ENCODE data around the gene ICE2.
A peak's percentile ranks its signal among the peaks of the same experiment; 100 is the strongest.

Gene ICE2, protein sequence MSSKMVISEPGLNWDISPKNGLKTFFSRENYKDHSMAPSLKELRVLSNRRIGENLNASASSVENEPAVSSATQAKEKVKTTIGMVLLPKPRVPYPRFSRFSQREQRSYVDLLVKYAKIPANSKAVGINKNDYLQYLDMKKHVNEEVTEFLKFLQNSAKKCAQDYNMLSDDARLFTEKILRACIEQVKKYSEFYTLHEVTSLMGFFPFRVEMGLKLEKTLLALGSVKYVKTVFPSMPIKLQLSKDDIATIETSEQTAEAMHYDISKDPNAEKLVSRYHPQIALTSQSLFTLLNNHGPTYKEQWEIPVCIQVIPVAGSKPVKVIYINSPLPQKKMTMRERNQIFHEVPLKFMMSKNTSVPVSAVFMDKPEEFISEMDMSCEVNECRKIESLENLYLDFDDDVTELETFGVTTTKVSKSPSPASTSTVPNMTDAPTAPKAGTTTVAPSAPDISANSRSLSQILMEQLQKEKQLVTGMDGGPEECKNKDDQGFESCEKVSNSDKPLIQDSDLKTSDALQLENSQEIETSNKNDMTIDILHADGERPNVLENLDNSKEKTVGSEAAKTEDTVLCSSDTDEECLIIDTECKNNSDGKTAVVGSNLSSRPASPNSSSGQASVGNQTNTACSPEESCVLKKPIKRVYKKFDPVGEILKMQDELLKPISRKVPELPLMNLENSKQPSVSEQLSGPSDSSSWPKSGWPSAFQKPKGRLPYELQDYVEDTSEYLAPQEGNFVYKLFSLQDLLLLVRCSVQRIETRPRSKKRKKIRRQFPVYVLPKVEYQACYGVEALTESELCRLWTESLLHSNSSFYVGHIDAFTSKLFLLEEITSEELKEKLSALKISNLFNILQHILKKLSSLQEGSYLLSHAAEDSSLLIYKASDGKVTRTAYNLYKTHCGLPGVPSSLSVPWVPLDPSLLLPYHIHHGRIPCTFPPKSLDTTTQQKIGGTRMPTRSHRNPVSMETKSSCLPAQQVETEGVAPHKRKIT

DNA sequence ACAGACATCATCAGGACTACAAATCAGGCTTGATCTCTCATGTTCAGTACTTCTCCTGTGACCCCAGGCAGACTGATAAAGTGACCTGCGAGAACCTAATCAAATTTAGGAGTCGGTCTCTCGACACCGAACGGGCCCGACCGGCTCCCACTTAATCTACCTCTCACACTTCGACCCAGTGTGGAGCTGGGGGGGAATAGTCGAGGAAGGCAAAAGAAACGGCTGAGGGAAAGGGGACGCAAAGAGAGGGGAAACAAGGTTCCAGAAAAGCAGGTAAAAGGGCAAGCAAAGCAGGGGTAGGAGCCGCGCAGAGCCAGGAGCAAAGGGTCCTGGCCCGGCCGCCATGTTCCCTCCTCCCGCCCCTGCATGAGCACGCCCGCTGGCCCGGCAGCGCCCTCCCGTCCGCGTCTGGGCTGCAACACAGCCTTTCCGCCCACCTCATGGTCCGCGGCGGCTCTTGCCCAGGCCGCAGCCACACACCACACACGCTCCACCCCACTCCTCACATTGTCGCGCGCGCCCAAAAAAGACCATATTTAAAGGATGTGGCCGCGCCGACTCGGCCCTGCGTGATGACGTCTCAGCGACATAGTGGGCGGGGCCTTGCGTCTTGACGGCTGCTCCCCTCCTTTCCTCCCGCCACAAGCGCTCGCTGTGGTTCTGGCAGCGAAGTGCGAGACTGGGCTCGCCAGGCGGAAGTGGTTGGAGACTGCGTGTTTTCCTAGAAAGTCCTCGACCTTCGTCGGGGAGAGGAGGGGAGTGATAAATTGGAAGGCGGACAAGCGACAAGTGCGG is at the start of gene ICE2:
Gene ICE2 (minus strand): TSS at position 577 of the 795 bp plus-strand sequence. CDS start 1,165 bp downstream, outside the sequence.
- peak; percentile 97 for DNase-seq (ENCODE audit: low spot score)

DNA sequence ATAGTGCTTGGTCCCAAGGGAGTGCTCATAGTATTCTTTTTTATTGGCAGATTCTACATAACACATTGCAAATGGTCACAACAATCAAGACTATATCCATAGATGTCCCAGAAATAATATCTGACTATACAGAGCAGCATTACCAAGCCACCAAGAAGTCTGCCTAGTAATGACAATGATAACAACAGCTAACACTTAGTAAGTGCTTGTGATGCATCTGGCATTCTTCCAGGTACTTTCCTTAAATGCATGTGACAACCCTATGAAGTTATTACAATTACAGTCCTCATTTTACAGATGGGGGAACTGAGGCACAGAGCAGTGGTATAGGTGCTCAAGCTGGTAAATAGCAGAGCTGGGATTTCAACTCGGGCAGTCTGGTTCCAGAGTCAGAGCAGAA is 49.6 kb upstream of the ICE2 start:
- DNase-seq (ENCODE audit: low spot score): peak; percentile 28

DNA sequence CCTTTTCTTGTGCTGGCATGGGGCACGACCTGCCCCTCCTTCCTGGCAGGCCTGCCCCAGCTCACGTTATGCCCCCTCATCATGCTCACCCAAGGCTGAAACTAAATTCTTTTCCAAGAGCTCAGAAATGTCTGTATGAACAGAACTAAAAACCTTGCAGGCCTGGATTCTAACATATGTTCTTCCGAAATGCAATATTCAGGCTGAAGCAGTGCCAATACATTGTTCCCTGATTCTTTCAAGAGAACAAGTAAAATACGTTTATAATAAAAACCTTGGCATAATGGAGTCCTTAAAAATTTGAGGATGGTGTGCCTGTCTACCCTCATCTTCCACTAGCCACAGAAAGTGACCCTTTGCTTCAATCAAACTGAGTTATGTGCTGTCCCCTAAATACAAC is 48.5 kb upstream of the ICE2 start:
- no peak for DNase-seq (ENCODE audit: low spot score)

DNA sequence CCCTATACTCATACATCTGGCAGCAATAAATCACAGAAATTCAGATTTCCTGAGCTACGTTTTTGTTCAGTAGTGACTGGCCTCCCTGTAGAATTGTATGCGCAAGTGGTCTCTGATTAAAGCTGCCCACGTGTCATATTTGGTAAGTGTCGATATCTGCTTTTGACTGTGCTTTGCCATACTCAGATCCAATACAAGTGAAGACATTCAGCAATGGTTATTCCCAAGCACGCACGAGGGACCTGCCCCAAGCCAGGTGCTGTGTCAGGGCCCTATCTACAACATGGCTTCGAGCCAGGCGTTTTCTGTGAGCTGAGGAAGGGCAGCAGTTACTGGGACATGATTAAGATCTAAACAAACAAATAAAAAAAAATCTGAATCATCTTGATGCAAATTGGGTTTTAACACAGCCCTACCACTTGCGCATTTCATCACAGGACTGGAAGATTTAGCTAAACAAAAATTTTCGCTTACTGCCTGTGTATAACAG is 47.2 kb upstream of the ICE2 start:
- no peak for DNase-seq (ENCODE audit: low spot score)

DNA sequence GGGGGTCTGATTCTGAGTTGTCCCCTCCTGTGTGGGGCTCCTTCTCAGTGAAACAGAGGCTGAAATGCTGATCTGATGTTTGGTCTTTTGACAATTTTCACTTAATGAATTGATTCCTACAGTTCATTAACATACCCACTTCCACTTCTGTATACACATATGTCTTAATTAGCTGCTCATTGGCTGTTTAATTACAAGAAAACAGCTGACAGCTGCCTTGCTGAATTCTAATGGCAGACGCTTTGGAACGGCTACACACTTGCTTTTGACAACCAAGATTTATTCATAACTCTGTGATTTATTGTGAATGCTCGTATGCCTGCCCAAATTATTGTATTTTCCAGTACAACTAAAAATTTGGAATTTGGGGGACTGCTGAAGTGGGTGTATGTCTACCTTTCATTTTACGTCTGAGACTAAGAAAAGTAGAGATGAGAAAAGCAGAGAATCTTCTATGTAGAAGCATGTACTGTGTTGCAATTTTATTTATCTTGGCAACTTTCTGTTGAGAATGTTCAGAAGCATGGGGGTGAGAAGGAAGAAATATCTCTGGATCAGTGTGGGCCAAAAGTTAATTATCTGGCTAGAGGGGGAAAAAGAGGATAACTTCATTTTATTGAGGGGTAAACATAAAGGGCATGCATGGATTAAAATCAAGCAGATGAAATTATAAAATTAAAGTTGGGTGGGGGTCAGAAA is 46.5 kb upstream of the ICE2 start:
- no peak for DNase-seq (ENCODE audit: low spot score)

DNA sequence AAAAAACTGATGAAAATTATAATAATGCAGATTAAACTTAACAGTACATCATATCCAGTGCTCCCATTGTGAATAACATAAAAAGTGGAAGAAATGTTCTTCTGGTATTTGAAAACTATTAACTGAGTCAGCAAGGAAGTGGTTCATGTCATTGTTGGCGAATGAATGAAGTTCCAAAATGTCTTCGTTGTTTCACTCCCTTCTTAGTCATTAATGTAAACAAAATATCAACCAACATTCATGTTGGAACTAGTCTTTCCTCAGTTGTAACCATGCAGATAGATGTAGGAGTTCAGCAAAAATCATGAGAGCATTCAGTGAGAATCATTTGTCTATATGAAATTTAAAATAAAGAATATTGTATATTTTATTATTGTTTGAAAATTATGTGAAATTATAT is 44.1 kb upstream of the ICE2 start:
- DNase-seq (ENCODE audit: low spot score): no peak

DNA sequence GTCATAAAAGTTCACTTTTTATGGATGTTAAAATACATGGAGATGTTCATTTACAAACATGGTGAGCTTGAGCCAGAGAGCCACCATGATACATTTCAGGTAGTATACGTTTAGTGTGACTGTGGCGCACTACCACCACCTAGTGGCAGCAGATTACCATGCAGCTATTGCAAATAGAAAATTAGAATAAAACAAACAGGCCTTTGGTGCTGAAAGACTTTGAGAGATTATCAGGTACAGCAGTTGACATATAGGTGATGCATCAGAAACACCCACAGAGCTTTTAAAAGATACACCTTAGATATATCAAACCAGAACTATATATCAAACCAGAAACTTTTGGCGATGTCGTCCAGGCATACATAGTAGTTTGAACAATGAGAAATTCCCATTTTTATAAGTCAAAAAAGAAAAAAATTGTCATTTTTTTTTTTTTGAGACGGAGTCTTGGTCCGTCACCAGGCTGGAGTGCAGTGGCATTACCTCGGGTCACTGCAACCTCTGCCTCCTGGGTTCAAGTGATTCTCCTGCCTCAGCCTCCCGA is 42.0 kb upstream of the ICE2 start:
- DNase-seq (ENCODE audit: low spot score): peak; percentile 71

DNA sequence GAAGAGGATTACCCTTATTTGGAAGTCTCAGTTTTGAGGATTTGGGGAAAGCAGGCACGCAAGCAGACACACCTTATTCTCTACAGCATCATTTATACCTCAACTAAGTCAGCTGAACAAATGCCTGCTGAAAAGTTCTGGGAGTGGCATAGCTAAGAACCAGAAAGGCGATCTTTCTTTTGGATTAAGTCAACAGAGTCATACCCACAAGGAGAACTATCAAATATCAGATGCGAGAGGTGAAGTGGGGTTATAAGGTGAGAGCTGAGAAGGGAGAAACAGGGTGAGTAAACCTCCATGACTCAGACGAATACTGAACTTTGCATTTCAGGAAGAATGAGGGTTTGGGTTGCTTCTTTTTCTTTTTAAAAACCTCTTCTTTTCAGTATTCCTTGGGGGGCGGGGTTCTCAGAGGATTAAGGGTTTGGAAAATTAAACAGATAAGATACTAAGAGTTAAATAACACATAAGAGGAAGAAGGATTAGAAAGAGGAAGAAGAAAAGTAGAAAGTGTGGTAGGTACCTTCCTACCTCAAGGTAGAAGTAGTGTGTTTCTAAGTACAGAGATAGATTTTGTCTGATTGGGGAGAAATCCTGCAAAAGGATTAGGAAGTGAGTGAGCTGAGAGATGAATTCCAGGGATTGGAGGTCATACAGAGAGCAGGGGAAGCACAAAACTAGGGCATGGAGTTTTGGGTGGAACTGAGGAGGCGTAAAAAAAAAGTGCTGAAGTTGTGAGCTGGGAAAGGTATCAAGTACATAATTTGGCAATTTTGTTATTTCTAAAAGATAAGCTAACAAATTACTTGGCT is 41.3 kb upstream of the ICE2 start:
- DNase-seq (ENCODE audit: low spot score): no peak

DNA sequence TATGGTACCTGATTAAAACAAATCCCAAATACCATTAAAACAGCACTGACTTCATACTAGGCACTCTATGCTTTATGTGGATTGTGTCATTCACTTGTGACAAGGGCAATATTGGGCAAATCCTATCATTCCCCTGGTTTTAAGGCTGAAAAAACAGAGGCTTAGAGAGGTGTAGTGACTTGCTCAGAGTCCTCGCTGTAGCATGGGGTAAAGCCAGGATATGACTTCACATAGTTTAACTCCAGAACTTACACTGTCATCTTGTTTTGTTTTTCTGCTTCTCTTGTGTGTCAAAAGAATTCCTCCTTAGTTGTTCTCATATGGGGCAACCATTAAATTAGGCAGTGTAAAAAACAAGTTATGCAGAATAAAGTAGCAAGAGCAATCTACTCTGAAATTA is 40.3 kb upstream of the ICE2 start:
- DNase-seq (ENCODE audit: low spot score): no peak

DNA sequence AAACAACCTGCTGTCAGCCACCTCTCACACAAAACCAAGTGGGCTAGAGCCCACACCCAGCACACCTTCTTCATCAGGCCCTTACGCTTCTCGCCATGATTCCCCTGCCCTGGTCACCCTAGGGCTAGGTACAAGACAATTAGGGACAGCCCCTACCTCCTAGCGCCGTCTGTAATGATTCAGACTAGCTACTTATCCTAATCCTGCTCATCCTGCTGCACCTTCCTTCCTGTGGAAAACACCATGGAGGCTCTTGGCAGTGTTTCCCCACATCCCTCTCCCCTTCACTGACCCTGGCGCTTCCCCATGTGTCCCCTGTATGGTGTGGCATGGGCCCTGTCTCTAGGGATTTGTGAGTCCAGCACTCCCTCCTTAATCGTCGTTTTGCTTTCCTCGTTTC is 39.6 kb upstream of the ICE2 start:
- DNase-seq (ENCODE audit: low spot score): no peak

DNA sequence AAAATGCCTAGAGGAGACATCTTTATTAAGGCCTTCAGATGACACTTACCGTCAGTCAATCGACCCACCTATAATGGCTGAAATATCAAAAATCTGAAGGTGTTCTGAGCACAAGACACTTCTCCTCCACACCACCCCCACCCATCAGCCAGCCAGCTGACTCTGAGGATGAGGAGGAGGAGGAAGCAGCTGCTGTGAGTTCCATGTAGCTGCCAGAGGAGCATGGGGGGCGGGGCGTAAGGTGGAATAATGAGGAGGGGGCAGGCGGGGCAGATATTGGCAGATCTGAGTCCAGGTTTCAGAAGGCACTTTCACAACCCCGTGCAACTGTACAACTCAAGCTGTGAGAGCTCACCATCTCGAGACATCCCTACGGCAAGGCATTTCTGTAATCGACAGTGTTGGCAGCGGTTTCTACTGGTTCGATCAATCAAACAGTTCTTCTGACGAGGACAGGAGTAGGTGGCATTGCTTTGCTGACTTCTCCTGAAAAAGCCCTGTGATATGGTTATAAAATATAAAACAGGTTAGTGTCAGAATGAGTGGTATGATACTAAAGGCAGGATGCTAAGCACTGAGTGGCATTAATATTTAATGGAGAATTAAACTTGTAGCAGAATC is 35.4 kb upstream of the ICE2 start:
- DNase-seq (ENCODE audit: low spot score): no peak

DNA sequence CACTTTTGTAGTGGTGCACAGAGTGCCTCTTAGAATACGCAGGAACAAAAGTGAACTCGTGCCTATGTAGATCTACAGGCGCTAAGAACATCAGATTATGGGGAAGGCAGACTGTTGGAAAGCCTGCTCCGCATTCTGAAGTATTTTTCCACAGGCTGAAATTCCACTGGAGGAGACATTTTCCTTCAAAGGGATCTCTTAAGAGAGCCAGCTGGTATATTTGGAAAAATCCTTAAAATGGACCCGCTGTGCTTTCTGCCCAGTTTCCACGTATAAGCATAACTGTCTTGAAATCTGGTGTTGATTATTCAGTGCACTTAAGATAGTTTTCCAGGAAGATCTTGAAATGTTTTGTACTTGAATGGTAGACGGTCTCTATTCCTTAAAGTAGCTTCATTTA is 34.7 kb upstream of the ICE2 start:
- DNase-seq (ENCODE audit: low spot score): no peak

DNA sequence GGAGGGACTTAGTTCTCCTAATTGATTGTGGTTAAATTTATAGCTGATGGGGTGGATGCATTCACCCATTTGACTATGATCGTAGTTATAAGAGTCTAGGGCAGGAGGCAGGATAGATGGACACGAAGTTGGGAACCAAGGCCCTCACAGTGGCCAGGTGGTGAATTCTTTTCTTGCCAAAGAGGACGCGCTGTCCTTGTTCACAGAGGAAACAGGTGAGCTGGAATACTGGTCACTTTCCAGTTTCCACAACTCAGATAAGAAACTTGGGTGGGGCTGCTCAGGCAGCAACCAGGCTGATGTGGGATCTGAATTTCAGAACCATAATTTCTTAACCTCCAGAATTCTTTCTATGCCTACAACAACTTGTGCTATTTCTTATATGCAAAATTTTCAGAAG is 34.0 kb upstream of the ICE2 start:
- no peak for DNase-seq (ENCODE audit: low spot score)

DNA sequence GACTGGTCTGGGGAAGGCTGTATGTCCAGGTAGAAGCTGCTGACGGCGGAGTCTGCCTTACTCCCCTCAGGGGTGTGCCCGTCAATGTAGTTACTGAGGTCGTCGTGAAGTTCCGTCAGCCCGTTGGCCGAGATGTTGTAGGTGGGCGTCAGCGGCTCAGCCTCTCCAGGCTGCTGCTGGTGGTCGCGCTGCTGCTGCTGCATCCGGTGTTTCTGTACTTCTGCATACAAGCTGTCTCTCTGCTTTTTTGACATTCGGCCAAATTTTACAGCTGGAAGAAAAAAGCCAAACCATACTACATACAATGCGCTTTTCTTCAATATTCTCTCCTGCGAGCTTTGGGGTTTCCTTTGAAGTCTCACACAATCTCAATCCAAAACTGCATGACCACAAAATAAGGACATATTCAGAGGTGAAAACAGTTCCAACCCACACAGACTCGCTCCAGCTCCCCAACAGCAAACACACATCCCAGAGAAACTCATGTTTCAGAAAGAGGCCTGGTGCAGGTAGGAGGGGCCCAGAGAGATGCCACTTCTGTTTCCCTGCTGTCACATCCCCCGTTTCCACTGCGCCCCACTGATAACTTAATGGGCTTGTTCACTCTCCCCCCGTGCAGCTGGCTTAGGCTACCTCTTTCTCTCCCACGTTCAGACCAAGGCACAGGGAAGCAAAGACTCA is 32.5 kb upstream of the ICE2 start:
- no peak for DNase-seq (ENCODE audit: low spot score)

DNA sequence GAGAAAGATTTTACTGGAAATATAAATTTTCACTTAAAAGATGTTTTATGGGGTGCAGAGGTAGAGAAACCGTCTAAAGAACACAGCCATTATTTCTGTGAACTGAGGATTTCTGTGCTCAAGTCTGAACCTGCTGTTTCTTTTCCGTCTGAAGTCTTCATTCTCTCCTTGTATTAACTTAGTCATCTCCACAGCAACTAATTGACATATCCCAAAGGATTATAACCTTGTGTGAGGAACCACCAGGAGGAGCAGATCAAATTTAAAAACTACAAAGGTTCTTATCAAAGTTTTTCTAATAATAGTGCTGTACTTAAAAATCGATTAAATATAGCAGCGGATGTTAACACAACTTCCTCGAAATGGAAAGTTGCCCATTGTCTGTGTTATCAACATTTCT is 31.1 kb upstream of the ICE2 start:
- DNase-seq (ENCODE audit: low spot score): no peak

DNA sequence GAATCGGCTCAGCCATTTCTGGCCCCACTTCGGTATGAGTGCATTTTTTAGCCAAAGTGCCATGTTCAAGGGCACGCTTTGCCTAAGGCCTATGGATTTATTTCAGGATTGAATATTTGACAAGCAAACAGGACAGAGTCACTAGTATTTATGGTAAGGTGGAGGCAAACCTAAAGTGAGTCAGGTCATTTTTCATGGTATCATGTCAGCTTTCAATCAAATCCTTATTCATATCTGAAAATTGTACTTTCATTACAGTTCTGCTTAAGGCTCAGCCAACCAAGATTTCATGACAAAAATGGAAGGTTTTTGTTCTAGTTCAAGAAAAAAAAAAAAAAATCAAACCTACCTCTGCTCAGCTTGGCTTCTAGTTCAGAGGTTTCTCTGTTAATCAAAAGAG is 30.5 kb upstream of the ICE2 start:
- no peak for DNase-seq (ENCODE audit: low spot score)

DNA sequence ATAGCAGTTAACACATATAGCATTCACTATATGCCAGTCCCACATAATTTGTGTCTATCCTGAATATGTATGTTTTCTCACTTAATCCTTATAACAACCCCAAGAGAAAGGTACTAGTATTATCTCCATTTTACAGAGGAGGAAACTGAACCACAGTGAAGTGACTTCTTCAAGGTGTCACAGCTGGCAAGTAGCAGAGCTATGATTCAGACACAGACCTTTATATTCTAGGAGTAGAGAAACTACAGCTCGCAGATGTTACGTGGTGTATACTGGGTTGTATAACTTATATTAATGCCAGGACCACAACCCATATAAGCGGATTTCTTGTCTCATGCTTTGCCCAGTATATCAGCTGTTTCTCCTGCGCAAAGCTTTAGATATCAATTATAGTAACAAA is 29.5 kb upstream of the ICE2 start:
- no peak for DNase-seq (ENCODE audit: low spot score)

DNA sequence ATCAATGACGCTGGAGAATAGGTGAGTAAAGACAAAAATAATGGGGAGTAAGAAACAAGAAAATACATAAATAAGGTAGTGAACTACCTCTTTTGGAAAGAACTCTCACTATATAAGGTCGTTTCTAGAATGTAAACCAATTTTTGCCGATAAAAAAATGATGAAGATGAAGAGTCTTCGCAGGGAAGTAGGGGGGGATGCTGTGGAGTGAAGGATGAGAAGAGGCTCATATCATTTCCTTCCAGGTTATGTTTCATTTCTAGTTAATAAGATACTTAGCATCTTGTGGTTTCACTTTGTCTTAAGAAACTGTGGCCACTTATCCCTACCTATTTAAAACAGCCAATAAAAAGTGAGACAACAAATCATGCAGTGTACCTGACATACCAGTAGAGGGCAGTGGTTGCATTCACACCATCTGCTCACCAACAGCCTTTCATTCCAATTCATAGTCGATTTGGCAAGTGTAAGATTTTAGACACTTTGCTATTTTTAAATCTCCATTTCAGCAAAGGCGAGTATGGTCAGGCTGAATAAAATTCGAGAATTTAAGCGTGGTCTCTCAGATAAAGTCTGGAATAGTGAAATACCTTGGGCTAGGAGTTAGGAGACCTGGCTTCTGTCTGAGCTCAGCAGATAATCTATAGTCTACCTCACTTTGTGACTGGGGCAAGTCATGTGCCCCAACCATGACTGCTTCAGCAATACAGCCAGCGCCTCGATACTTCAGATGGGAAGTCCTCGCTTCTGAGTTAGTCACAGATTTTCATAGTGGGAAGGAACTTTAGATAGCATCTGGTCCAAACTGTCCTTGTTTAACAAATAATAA is 28.9 kb upstream of the ICE2 start:
- peak; percentile 64 for DNase-seq (ENCODE audit: low spot score)
